Right kidney (tissue), 1 donor: Measurements from ENCODE around the gene LHPP.
"Not testable (repeated sequence)": the region's sequence is repeated elsewhere in the genome, so short reads cannot be mapped to it uniquely, and the experiment has no call there.

ENCODE experiments used
- DNase-seq: peaks from one replicate; pipeline ENCODE4 v3.0.0-alpha.2; 2016

Gene LHPP

GRCh38 chr10:124605856-124606812 lies 144.5 kb downstream of the LHPP start:
- DNase-seq = no peak

DNA sequence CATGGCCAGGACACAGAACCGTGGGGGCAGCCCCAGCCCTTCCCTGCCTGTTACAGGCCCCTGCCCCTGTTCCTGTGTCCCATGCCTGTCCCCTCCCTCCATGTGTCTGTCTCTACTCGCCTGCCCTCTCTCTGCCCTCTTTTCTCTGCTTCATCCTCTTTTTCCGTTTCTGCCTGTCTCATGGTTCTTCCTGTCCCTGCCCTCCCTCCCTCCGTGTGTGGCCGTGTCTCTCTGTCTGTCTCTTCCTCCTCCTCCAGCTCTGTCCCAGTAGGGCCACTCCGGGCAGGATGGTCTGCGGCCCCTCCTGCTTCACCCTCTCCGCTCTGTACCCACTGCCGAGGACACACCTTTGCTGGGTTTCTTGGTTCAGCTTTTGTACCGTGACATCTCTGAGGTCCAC lies 145.2 kb downstream of the LHPP start:
- no peak for DNase-seq

- DNase-seq = no peak
These were observed 146.1 kb downstream of the LHPP start for GRCh38 chr10:124607693-124608092.

DNA sequence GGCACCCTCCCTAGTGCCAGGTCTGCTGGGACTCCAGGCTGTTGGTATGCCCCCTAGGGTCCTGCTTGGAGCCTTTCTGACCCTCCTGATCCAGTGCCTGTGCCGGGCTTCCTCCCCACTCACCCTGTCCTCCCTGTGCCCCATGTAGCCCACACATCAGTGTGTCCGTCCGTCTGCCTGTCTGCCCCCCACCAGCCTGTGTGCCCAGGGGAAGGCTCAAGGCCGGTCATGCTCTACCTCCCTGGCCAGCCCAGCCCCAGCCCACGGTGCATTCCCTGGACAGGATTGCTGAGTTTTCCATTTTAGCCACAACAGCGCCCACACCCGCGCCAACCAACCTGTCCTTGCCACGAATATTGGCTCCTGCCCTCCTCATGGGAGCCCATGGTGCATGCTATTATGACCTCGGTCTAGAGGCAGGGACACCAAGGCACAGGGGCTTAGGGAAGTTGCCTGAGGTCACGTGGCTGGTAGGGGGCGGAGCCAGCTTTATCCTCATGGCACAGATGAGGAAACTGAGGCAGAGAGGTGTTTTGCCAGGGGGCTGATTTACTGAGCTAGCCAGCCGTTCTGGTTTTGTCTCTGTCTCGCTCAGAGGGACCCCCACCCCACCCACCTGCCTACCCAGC lies 146.6 kb downstream of the LHPP start:
- DNase-seq = no peak

DNA sequence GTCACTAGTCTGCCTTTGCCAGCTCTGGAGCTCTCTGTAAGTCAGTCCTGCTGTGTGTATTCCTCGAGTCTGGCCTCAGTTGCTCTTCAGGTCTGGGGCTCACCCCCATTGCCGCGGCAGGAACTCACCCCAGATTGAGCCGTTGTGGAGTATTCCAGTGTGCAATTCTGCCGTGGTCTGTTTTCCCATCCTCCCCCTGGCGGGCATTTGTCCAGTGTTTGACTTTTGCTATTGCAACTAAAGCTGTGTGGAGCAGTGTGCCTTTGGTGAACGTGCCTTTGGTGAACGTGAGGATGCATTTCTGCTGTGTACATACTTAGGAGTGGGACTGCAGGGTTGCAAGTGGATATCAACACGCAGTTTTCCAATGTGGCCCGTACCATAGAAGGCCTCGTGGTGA lies 148.1 kb downstream of the LHPP start:
- no peak for DNase-seq

GRCh38 chr10:124610186-124610585 lies 148.6 kb downstream of the LHPP start:
- not testable (repeated sequence) for DNase-seq

GRCh38 chr10:124610851-124611250 lies 149.2 kb downstream of the LHPP start:
- not testable (repeated sequence) for DNase-seq

DNA sequence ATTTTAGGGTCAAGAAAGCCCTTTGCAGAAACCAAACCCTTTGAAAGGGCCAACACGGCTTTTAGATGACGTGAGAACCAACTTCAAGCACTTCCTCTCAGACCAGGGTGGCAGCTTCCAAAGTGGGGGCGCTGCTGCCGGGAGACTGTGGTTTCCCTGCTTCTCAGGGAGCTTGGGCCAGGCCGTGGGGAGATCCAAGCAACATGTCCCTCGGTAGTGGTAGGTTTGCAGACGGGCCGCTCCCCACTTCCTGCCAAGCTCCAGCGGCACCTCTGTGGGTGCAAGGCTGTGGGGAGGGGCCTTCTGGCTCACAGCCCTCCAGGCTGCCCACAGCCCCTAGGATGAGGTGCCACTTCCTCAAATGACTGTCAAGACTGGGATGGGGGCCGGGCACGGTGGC lies 150.1 kb downstream of the LHPP start:
- DNase-seq = no peak

DNA sequence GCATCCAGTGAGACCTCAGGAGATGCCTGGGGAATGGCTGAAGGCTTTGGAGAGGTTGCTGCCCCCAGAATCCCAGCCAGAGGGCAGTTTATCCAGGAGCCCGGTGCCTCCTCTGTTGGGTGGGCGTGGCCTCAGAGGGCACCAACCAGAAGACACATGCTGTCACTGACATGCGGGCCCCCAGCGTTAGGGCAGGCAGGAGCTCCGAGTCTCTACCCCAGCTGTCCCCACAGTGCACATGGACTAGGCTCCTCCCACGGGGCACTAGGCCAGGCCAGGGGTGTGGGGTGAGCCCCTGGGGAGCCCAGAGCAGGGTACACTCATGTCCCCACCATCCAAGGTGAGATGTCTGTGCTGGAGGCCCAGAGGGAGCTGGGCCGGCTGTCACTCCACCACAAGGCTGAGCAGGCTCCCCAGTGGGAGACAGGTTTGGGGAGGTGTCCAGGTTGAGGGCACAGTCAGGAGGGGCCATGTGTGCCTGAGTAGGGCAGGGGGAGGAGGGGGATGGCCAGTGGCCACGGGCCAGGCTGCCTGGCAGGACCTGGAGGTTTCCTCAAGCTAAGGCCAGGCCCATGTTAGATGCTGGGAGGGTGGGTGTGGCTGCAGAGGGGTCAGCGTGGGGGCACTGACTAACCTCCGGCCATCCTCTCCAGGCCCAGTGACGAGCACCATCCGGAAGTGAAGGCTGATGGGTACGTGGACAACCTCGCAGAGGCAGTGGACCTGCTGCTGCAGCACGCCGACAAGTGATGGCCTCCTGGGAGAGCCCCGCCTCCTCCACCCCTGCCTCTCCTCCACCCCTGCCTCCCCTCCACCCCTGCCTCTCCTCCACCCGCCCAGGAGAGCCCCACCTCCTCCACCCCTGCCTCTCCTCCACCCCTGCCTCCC lies 151.2 kb downstream of the LHPP start:
- DNase-seq = no peak

DNA sequence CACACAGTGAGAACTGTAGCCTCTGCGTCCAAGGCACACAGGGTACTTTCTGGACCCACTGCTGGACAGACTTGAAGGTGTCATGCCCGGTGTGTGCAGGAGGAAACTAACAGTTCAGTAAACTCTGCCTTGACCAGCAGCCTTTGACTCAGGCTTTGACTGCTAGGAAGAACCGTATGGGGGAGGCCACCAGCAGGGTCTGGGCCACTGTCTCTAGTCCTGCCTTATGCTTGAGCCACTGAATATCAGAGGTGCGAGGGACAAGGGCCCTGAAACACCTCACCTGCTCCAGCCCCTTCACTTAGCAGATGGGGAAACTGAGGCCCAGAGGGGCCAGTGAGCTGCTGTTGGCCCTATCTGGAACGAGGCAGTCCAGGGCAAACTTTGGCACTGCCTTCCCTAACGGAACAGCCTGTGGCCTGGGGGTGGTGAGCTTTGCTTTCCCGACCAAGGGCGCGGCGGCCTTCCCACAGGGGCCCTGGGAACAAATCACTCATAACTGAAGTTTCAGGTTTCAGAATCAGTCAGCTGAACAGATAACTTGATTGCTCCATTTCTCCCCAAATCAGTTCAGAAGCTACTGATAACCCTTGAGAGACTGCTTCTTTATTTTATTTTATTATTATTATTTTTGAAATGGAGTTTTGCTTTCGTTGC lies 152.5 kb downstream of the LHPP start:
- DNase-seq = no peak

- DNase-seq = no peak
These were observed 153.6 kb downstream of the LHPP start for GRCh38 chr10:124615259-124615658.

GRCh38 chr10:124616040-124616835 lies 154.6 kb downstream of the LHPP start:
- no peak for DNase-seq

DNA sequence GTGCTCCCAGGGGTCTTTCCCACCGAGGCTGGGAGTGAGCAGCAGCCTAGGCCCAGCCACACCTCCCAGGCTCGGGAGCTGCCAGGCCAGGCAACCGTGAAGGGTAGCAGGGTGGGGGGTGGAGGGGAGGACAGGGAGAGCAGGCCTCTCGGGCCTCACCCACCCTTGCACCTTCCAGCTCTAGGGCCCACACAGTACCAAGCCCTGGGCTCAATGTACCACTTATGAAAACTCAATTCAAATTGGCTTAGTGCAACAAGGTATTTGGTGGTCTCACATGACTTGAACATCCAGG lies 155.2 kb downstream of the LHPP start:
- DNase-seq = no peak

DNA sequence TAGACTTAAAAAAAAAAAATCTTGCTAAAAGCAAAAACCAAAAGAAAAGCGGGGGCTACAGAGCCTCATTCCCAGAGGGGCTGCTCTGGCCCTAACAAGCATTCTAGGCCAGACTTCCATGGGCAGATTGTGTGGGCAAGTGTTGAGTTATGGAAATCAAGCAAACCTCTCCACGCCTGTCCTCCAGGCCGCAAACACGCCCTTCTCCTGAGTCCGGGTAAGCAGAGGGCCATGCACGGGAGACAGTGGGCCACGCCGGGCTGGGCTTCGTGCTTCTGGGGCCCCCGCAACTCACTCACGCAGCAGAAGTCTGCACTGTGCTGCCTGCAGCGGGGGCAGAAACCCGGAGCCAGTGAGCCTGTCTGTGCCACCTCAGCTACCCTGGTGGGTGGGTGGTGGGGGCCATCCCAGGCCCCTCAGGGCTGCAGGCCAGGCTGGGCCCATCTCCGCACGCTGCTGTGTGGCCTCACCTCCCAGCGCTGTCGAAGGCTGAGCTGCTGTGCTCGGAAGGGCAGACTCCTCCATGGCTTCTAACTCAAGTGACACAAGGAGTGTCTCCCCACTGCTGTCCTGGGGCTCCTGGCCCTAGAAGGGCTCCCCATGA lies 156.9 kb downstream of the LHPP start:
- no peak for DNase-seq

DNA sequence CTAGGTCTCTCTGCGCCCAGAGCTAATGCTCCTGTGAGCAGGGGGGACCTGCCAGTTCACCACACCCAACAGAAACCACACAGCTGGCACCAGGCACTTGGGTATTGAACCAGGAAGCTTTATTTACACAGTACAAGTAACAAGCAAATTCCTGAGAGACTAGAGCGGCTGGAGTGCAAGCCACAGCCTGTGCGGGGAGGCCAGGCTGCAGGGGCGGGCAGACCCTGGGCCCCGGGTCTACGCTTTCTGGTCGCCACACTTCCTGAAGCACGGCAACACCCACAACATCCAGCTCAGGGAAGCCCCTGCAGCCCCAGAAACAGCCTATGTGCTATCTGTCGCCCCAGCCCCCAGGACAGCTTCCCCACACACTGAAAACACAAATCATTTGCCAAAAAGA lies 157.6 kb downstream of the LHPP start:
- DNase-seq = no peak

- DNase-seq = no peak
These were observed 158.3 kb downstream of the LHPP start for GRCh38 chr10:124619802-124620490.

DNA sequence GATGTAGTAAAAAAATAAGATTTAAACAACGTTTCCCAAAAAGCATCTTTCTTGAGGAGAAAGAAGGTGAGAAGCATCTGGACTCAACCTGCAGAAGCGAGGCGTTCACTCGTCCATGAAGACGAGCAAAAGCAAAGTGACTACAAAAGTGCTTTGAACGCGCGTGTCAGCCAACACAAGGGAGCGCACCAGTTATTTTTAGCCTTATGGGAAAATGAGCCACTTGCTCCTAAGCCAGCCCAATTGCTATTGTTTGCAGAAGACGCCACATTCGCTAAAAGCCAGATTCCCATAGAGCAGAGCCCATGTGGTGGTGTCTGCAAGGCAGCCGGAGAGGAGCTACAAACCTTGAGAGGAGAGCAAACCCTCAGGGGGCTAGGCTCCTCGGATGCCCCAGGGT lies 160.0 kb downstream of the LHPP start:
- DNase-seq = no peak

- no peak for DNase-seq
These were observed 160.5 kb downstream of the LHPP start for GRCh38 chr10:124622158-124622557.

DNA sequence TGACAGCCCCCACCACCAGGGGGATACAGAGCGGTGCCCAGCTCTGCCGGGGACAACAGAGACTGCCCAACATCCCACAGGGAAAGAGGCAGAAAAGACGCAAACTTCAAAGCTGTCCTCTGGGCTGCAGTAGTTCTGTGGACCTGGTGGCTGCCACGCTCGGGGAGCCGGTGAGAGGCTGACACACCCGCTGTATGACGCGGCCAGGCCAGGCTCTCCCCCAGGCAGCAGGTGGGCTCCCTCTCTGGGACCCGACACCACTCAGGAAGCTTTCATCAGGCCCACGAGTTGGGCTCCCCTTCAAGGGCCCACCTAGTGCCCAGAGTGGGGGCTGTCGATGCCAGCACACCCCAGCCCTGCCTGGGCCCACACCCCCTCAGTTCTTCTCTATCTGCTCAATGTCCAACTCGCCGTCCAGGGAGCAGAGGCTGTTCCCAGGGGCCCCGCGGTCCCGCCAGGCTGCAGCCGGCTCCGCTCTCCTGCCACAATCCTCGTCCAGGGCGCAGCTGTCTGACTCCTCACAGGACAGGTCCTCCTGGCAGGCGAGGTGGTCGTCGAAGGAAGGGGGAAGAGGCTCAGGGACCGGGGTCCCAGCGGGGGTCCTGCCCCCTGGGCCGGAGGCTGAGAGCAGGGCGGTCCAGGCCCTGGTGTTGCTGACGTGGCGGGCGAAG lies 161.4 kb downstream of the LHPP start:
- DNase-seq = no peak

- DNase-seq = no peak
These were observed 162.4 kb downstream of the LHPP start for GRCh38 chr10:124624006-124624405.
